GM12878 (cell line): ENCODE results near the gene SLC19A1.

Source experiments
- BRCA1 ChIP-seq: IDR thresholded peaks from 2 replicates; pipeline ENCODE4 v1.6.1; 2011; ENCODE audit warnings: low read depth, low read length, improper control_type of control experiment
- EZH2 ChIP-seq: IDR thresholded peaks from 2 replicates; pipeline ENCODE4 v1.6.1; 2012; ENCODE audit warnings: low read depth, mild to moderate bottlenecking, control low read depth, inconsistent platforms, low read length, borderline replicate concordance; ENCODE audit not compliant: control insufficient read depth
- HDGF ChIP-seq: fragments of 450-650 bp; IDR thresholded peaks from 2 replicates; pipeline ENCODE4 v1.6.1; 2016; ENCODE audit warnings: antibody characterized with exemption
- NR2C2 ChIP-seq: IDR thresholded peaks from 2 replicates; pipeline ENCODE4 v1.6.1; 2011; ENCODE audit warnings: borderline replicate concordance, low read depth; ENCODE audit not compliant: control insufficient read depth, insufficient read length
- POLR2A ChIP-seq: IDR thresholded peaks from 2 replicates; pipeline ENCODE4 v1.6.1; 2011; ENCODE audit warnings: low read depth, mild to moderate bottlenecking, low read length
- ZSCAN29 ChIP-seq: fragments of 450-650 bp; IDR thresholded peaks from 2 replicates; pipeline ENCODE4 v1.6.1; 2017; ENCODE audit warnings: mild to moderate bottlenecking, moderate library complexity
- TF ChIP-seq, protein P1 (sequence below): fragments of 450-650 bp; IDR thresholded peaks from 2 replicates; pipeline ENCODE4 v1.6.1; 2017; ENCODE audit warnings: mild to moderate bottlenecking, low read depth, inconsistent platforms; ENCODE audit not compliant: poor library complexity, severe bottlenecking
- TF ChIP-seq, protein P2 (sequence below), 3 experiments: IDR thresholded peaks in 2 of 3; conservative IDR thresholded peaks in 1 of 3; 2 replicates each; pipeline ENCODE4 v1.5.1; 2011; ENCODE audit warnings: low read depth in 3 of 3, low read length in 3 of 3, mild to moderate bottlenecking in 3 of 3, control low read depth in 2 of 3, moderate library complexity in 2 of 3, inconsistent platforms in 1 of 3, mixed read lengths in 1 of 3; ENCODE audit not compliant: control insufficient read depth in 2 of 3, insufficient read depth in 1 of 3; ENCODE audit errors: extremely low read depth in 1 of 3
- TF ChIP-seq, protein P3 (sequence below): IDR thresholded peaks from 2 replicates; pipeline ENCODE4 v1.6.1; 2011; ENCODE audit warnings: low read depth, mild to moderate bottlenecking, low read length, moderate library complexity, borderline replicate concordance; ENCODE audit errors: extremely low read depth
- TF ChIP-seq, protein P4 (sequence below): fragments of 150-350 bp; IDR thresholded peaks from 2 replicates; pipeline ENCODE4 v1.6.1; 2014; ENCODE audit warnings: mild to moderate bottlenecking, low read depth, low read length
- TF ChIP-seq, protein P5 (sequence below): IDR thresholded peaks from 2 replicates; pipeline ENCODE4 v1.6.1; 2012; ENCODE audit warnings: mild to moderate bottlenecking, low read depth, low read length

DNA sequence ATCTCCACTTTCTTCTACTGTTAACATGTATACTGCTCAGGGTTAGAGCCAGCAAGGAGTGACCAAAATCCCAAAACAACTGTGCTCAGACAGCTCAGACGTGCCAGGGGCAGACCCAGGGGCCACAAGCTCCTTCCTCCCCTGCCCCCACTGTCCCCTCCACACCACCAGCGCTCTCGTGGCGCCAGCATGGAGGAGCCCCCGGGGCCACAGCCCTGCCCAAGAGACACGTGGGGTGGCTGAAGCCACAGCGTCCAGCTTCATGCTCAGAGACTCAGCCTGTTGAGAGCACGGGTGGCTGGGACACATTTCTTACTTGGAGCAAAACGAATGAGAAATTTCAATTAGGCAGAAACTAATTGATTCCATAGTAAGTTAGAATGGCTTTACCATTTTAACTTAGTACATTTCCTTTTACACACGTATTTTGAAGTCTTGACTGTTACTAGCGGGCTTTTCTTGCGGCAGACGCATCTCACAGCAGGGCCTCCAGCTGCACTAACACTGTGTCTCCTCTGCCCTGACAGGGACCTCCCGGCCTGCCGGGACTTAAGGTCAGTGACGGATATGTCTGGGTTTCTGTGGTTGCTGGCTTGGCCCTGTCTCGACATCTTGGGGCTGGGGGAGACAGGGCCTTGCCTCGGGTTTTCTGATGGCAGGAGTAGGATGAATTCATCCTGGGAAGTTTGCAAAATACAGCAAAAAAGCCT lies 54.2 kb downstream of the SLC19A1 start:
- TF ChIP-seq, protein P1, sequence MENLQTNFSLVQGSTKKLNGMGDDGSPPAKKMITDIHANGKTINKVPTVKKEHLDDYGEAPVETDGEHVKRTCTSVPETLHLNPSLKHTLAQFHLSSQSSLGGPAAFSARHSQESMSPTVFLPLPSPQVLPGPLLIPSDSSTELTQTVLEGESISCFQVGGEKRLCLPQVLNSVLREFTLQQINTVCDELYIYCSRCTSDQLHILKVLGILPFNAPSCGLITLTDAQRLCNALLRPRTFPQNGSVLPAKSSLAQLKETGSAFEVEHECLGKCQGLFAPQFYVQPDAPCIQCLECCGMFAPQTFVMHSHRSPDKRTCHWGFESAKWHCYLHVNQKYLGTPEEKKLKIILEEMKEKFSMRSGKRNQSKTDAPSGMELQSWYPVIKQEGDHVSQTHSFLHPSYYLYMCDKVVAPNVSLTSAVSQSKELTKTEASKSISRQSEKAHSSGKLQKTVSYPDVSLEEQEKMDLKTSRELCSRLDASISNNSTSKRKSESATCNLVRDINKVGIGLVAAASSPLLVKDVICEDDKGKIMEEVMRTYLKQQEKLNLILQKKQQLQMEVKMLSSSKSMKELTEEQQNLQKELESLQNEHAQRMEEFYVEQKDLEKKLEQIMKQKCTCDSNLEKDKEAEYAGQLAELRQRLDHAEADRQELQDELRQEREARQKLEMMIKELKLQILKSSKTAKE = no peak
- TF ChIP-seq, protein P2, sequence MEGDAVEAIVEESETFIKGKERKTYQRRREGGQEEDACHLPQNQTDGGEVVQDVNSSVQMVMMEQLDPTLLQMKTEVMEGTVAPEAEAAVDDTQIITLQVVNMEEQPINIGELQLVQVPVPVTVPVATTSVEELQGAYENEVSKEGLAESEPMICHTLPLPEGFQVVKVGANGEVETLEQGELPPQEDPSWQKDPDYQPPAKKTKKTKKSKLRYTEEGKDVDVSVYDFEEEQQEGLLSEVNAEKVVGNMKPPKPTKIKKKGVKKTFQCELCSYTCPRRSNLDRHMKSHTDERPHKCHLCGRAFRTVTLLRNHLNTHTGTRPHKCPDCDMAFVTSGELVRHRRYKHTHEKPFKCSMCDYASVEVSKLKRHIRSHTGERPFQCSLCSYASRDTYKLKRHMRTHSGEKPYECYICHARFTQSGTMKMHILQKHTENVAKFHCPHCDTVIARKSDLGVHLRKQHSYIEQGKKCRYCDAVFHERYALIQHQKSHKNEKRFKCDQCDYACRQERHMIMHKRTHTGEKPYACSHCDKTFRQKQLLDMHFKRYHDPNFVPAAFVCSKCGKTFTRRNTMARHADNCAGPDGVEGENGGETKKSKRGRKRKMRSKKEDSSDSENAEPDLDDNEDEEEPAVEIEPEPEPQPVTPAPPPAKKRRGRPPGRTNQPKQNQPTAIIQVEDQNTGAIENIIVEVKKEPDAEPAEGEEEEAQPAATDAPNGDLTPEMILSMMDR (IDR thresholded peaks at IDR 0.05 in 2 of 3, conservative IDR thresholded peaks at IDR 0.05 in 1 of 3; ENCODE audit: control insufficient read depth in 2 of 3, extremely low read depth in 1 of 3, insufficient read depth in 1 of 3, low read depth in 3 of 3, low read length in 3 of 3) = no peak
- TF ChIP-seq BRCA1 (no peak), EZH2 (no peak), HDGF (no peak), POLR2A (no peak), ZSCAN29 (no peak), NR2C2 (no peak)
- TF ChIP-seq, protein P3, sequence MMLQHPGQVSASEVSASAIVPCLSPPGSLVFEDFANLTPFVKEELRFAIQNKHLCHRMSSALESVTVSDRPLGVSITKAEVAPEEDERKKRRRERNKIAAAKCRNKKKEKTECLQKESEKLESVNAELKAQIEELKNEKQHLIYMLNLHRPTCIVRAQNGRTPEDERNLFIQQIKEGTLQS = no peak
- TF ChIP-seq, protein P4, sequence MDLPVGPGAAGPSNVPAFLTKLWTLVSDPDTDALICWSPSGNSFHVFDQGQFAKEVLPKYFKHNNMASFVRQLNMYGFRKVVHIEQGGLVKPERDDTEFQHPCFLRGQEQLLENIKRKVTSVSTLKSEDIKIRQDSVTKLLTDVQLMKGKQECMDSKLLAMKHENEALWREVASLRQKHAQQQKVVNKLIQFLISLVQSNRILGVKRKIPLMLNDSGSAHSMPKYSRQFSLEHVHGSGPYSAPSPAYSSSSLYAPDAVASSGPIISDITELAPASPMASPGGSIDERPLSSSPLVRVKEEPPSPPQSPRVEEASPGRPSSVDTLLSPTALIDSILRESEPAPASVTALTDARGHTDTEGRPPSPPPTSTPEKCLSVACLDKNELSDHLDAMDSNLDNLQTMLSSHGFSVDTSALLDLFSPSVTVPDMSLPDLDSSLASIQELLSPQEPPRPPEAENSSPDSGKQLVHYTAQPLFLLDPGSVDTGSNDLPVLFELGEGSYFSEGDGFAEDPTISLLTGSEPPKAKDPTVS = no peak
- TF ChIP-seq, protein P5, sequence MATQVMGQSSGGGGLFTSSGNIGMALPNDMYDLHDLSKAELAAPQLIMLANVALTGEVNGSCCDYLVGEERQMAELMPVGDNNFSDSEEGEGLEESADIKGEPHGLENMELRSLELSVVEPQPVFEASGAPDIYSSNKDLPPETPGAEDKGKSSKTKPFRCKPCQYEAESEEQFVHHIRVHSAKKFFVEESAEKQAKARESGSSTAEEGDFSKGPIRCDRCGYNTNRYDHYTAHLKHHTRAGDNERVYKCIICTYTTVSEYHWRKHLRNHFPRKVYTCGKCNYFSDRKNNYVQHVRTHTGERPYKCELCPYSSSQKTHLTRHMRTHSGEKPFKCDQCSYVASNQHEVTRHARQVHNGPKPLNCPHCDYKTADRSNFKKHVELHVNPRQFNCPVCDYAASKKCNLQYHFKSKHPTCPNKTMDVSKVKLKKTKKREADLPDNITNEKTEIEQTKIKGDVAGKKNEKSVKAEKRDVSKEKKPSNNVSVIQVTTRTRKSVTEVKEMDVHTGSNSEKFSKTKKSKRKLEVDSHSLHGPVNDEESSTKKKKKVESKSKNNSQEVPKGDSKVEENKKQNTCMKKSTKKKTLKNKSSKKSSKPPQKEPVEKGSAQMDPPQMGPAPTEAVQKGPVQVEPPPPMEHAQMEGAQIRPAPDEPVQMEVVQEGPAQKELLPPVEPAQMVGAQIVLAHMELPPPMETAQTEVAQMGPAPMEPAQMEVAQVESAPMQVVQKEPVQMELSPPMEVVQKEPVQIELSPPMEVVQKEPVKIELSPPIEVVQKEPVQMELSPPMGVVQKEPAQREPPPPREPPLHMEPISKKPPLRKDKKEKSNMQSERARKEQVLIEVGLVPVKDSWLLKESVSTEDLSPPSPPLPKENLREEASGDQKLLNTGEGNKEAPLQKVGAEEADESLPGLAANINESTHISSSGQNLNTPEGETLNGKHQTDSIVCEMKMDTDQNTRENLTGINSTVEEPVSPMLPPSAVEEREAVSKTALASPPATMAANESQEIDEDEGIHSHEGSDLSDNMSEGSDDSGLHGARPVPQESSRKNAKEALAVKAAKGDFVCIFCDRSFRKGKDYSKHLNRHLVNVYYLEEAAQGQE = no peak
